SU-DHL-6 (cell line): Measurements from ENCODE around the gene NFYC.
A peak's percentile ranks its signal among the peaks of the same experiment; 100 is the strongest.

Experiments
- H2AFZ ChIP-seq: fragments of 200-600 bp; sonication (generic); 2 replicates; pipeline ENCODE4 v1.6.1; 2014; ENCODE audit warnings: low read depth, mild to moderate bottlenecking, moderate library complexity, mixed read lengths, antibody characterized with exemption, low read length; ENCODE audit not compliant: severe bottlenecking
- H3F3A ChIP-seq: fragments of 200-600 bp; shearing (Covaris generic); 2 replicates; pipeline ENCODE4 v1.6.0; 2016; ENCODE audit warnings: antibody characterized with exemption, mild to moderate bottlenecking; ENCODE audit not compliant: insufficient read depth
- H3K27ac ChIP-seq: fragments of 200-600 bp; sonication (generic); 2 replicates; pipeline ENCODE4 v1.5.1; 2016; ENCODE audit warnings: low read depth, mild to moderate bottlenecking, low read length, moderate library complexity, mixed read lengths
- H3K27me3 ChIP-seq: fragments of 200-600 bp; sonication (generic), shearing (Covaris generic); 2 replicates; pipeline ENCODE4 v1.6.0; 2014; ENCODE audit warnings: mild to moderate bottlenecking, low read length
- H3K36me3 ChIP-seq: fragments of 200-600 bp; sonication (generic); 2 replicates; pipeline ENCODE4 v1.6.1; 2014; ENCODE audit warnings: mild to moderate bottlenecking, low read length, mixed read lengths
- H3K4me2 ChIP-seq: fragments of 300-600, 200-600 bp; shearing (Covaris generic), sonication (generic); 2 replicates; pipeline ENCODE4 v1.6.0; 2014; ENCODE audit warnings: low read length, low read depth, mild to moderate bottlenecking; ENCODE audit not compliant: poor library complexity, severe bottlenecking
- H3K4me3 ChIP-seq: fragments of 200-600 bp; sonication (generic); 2 replicates; pipeline ENCODE4 v1.5.1; 2014; ENCODE audit warnings: antibody characterized with exemption, low read length, mild to moderate bottlenecking, mixed read lengths; ENCODE audit not compliant: insufficient read depth, poor library complexity, severe bottlenecking
- H3K79me2 ChIP-seq: fragments of 200-600 bp; sonication (generic); 2 replicates; pipeline ENCODE4 v1.6.1; 2014; ENCODE audit warnings: mild to moderate bottlenecking, low read length, moderate library complexity; ENCODE audit not compliant: insufficient read depth
- H3K9ac ChIP-seq: fragments of 200-600 bp; sonication (generic); 2 replicates; pipeline ENCODE4 v1.7.0; 2014; ENCODE audit warnings: mild to moderate bottlenecking, low read length
- H3K9me2 ChIP-seq: fragments of 200-600 bp; sonication (generic); replicated peaks from 2 replicates; pipeline ENCODE4 v1.6.1; 2014; ENCODE audit warnings: low read length; ENCODE audit not compliant: insufficient read depth
- H3K9me3 ChIP-seq: fragments of 200-600 bp; sonication (generic); 2 replicates; pipeline ENCODE4 v1.6.1; 2014; ENCODE audit warnings: low read length, mixed read lengths; ENCODE audit not compliant: insufficient read depth
- H4K20me1 ChIP-seq: fragments of 200-600 bp; sonication (generic); 2 replicates; pipeline ENCODE4 v1.6.1; 2014; ENCODE audit warnings: low read depth, mild to moderate bottlenecking, antibody characterized with exemption, low read length, moderate library complexity, mixed read lengths
- CTCF ChIP-seq: fragments of 200-600 bp; sonication (generic); IDR thresholded peaks from one replicate; pipeline ENCODE4 v1.5.1; 2017; ENCODE audit warnings: antibody characterized with exemption, mild to moderate bottlenecking, low read length, moderate library complexity; ENCODE audit not compliant: insufficient read depth, poor library complexity, severe bottlenecking
- EZH2phosphoT487 ChIP-seq: fragments of 200-600 bp; sonication (generic), shearing (Covaris generic); conservative IDR thresholded peaks from 2 replicates; pipeline ENCODE4 v1.6.1; 2018; ENCODE audit warnings: mild to moderate bottlenecking, antibody characterized with exemption, low read length, moderate library complexity, mixed read lengths

NFYC gene

GRCh38 chr1:40662151-40662550 lies 29.4 kb upstream of the NFYC start:
- H3K9ac ChIP-seq, result no peak overlapping the region

GRCh38 chr1:40662864-40663263 lies 28.6 kb upstream of the NFYC start:
- no peaks in the 10 kb centered on the region for H3K36me3 ChIP-seq
- no peak overlapping the region for H3K4me2 ChIP-seq
- no peaks in the 10 kb centered on the region for H4K20me1 ChIP-seq

More at GRCh38 chr1:40662151-40662550, 29.4 kb upstream of the NFYC start:
- Histone ChIP-seq H3K36me3 (no peaks in the 10 kb centered on the region), H2AFZ (no peak overlapping the region), H3K9me3 (no peaks in the 10 kb centered on the region), H3K79me2 (no peaks in the 10 kb centered on the region), H4K20me1 (no peaks in the 10 kb centered on the region), H3K27me3 (no peaks in the 10 kb centered on the region), H3K4me2 (no peak overlapping the region), H3K9me2 (no peaks in the 10 kb centered on the region), H3K4me3 (no peak overlapping the region), H3F3A (0 out of 2 replicates have a peak, but pooled peaks cover 4% of the 10 kb centered on the region), H3K27ac (no peak overlapping the region)
- no peak for TF ChIP-seq EZH2phosphoT487
- no peak for TF ChIP-seq CTCF

GRCh38 chr1:40663324-40664166 lies 28.0 kb upstream of the NFYC start:
- no peak for TF ChIP-seq EZH2phosphoT487
- TF ChIP-seq CTCF, result no peak
- Histone ChIP-seq H3K36me3 (no peaks in the 10 kb centered on the region), H3K9me3 (no peaks in the 10 kb centered on the region), H3K27ac (peak overlapping the region; percentile 3; the same call in 1 of the 2 replicates), H4K20me1 (no peaks in the 10 kb centered on the region), H3K9ac (no peak overlapping the region), H3K79me2 (no peaks in the 10 kb centered on the region), H3K9me2 (no peaks in the 10 kb centered on the region), H3K4me2 (no peak overlapping the region), H3K27me3 (no peaks in the 10 kb centered on the region), H3K4me3 (no peak overlapping the region), H2AFZ (no peak overlapping the region), H3F3A (0 out of 2 replicates have a peak, but pooled peaks cover 4% of the 10 kb centered on the region)

More at GRCh38 chr1:40662864-40663263, 28.6 kb upstream of the NFYC start:
- Histone ChIP-seq H3K79me2 (no peaks in the 10 kb centered on the region), H3K9me2 (no peaks in the 10 kb centered on the region), H3K4me3 (no peak overlapping the region), H2AFZ (no peak overlapping the region), H3K9ac (no peak overlapping the region), H3K27ac (no peak overlapping the region), H3K9me3 (no peaks in the 10 kb centered on the region), H3F3A (0 out of 2 replicates have a peak, but pooled peaks cover 4% of the 10 kb centered on the region), H3K27me3 (no peaks in the 10 kb centered on the region)
- TF ChIP-seq CTCF (no peak), EZH2phosphoT487 (no peak)
